OCI-LY7 (cell line): ENCODE results near the gene GALNT14.

Experiments used
- CTCF ChIP-seq: fragments of 200-600 bp; sonication (generic); conservative IDR thresholded peaks from 2 replicates; pipeline ENCODE4 v1.5.1; 2014; ENCODE audit warnings: mild to moderate bottlenecking, antibody characterized with exemption, low read length, moderate library complexity, mixed read lengths
- EZH2phosphoT487 ChIP-seq: fragments of 200-600 bp; sonication (generic); IDR thresholded peaks from 2 replicates; pipeline ENCODE4 v1.6.1; 2018; ENCODE audit warnings: low read depth, borderline replicate concordance, mild to moderate bottlenecking, mixed run types, antibody characterized with exemption, low read length, moderate library complexity, mixed read lengths

- TF ChIP-seq CTCF (no peak), EZH2phosphoT487 (no peak)
Measured at GRCh38 chr2:30886080-30886479, 252.2 kb downstream of the GALNT14 start.
